IPS-18c (cell line): Measurements from ENCODE around the gene SERHL2.
"Not testable (repeated sequence)": the region's sequence is repeated elsewhere in the genome, so short reads cannot be mapped to it uniquely, and the experiment has no call there.

Experiments
- H3K4me3 ChIP-seq: 2 replicates; pipeline ENCODE4 v1.7.0; 2013; ENCODE audit warnings: low read depth, mild to moderate bottlenecking, low read length, moderate library complexity; ENCODE audit not compliant: insufficient read depth
- H3K9me3 ChIP-seq: one replicate; pipeline ENCODE4 v1.6.1; 2013; ENCODE audit warnings: mild to moderate bottlenecking, low read length, moderate library complexity; ENCODE audit not compliant: control insufficient read depth, insufficient read depth

The SERHL2 gene

GRCh38 chr22:42529435-42529834 lies 24.3 kb upstream of the SERHL2 start:
- not testable (repeated sequence) for H3K4me3 ChIP-seq, H3K9me3 ChIP-seq

DNA sequence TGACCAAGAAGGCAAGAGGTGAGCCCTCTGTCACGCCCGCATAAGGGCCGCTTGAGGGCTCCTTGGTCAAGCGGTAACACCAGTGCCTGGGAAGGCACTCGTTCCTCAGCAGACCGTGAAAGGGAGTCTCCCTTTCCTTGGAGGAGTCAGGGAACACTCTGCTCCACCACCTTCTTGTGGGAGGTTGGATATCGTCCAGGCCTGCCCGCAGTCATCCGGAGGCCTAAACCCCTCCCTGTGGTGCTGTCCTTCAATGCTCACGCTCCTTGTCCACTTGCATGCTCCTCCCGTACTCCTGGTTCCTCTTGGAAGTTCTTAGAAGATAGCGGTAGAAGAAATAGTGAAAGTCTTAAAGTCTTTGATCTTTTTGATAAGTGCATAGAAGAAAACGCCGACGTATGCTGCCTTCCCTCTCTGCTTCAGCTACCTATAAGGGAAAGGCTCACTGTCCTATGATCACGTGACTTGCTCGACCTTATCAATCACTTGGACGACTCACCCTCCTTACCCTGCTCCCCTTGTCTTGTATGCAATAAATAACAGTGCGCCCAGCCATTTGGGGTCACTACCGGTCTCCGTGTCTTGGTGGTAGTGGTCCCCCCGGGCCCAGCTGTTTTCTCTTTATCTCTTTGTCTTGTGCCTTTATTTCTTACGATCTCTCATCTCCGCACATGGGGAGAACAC lies 22.2 kb upstream of the SERHL2 start:
- not testable (repeated sequence) for H3K9me3 ChIP-seq, H3K4me3 ChIP-seq

- H3K4me3 ChIP-seq: no peak overlapping the region
- H3K9me3 ChIP-seq: no peaks in the 10 kb centered on the region
Observed at GRCh38 chr22:42533638-42533977, 20.1 kb upstream of the SERHL2 start.

DNA sequence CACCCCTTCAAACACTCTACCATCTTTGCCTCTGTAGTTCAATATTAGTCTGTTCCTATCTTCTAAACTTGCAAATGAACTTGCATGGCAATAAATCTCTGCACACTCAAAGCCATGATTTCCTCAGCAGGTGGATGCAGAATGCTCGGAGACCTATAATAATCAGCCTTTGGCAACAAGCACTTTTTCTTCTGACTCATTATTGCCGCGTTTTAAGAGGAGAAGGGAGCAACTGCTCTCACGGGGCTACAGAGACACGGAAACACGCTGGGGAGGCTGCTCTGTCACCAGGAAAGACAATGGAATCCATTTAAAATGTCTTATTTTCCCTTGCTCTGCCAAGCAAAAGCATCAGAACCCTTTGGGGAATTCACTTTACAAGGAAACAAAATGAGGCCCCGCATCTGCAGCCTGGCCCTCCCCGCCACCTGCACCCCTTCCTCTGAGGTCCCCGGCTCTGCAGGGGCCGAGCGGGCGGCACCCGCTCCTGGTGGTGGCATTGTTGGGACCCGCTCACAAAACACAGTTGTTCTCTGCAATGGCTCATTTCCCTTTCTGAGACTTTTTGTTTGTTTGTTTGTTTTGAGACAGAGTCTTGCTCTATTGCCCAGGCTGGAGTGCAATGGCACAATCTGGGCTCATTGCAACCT lies 18.5 kb upstream of the SERHL2 start:
- not testable (repeated sequence) for H3K4me3 ChIP-seq, H3K9me3 ChIP-seq

GRCh38 chr22:42536166-42536565 lies 17.6 kb upstream of the SERHL2 start:
- Histone ChIP-seq H3K4me3 (no peak overlapping the region), H3K9me3 (no peaks in the 10 kb centered on the region)

DNA sequence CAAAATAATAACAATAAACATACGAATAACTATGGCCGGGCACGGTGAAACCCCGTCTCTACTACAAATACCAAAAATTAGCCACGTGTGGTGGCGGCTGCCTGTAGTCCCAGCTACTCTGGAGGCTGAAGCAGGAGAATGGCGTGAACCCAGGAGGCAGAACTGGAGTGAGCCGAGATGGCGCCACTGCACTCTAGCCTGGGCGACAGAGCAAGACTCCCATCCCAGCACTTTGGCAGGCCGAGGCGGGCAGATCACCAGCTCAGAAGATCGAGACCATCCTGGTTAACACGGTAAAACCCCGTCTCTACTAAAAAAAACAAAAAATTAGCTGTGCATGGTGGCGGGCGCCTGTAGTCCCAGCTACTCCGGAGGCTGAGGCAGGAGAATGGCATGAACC lies 17.1 kb upstream of the SERHL2 start:
- not testable (repeated sequence) for H3K9me3 ChIP-seq, H3K4me3 ChIP-seq

DNA sequence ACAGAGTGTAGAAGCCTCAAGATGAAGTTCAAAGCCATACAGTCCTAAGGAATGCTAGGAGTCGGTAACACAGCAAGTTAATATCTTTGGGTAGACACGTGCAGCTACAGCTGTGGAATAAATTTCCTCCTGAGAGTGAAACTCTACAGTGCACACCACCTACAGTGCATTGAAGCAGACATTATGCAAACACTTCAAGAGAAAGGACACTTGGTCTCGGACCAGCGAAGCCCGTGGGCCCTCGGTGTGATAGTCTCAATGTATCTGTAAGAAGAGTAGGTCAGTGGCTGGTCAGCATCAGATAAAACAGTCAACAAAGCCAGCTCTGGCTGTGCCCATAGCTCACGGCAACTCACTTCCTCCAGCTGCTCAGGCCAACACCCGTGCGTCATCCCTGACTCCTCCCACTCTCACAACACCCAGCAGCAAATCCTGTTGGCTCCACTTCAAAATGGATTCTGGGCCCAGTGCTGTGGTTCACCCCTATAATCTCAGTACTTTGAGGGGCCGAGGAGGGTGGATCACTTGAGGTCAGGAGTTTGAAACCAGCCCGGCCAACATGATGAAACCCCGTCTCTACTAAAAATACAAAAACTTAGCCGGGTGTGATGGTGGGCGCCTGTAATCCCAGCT lies 16.4 kb upstream of the SERHL2 start:
- H3K9me3 ChIP-seq, H3K4me3 ChIP-seq: not testable (repeated sequence)

GRCh38 chr22:42539236-42539771 lies 14.5 kb upstream of the SERHL2 start:
- not testable (repeated sequence) for H3K4me3 ChIP-seq, H3K9me3 ChIP-seq

DNA sequence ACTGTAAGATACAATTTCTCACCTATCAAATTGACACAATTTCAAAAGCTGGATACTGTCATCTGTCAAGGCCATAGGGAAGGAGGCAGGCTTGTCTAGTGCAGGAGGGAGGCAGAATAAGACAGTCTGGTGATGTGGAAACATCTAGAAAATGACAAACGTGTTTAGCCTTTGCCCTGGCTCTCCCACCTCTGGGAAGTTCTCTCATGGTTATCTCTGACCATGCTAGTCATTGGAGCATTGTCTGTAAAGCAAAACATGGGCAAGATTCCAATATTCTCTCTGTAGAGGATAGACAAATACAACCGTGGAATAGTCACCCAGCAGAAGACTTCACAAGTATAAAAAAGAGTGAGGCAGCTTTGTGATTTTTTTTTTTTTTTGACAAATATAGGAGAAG lies 9.1 kb upstream of the SERHL2 start:
- H3K4me3 ChIP-seq: no peak overlapping the region
- H3K9me3 ChIP-seq: peaks cover 4% of the 10 kb centered on the region

- peaks cover 5% of the 10 kb centered on the region for H3K9me3 ChIP-seq
- H3K4me3 ChIP-seq: no peak overlapping the region
Observed at GRCh38 chr22:42547562-42547961, 6.2 kb upstream of the SERHL2 start.

DNA sequence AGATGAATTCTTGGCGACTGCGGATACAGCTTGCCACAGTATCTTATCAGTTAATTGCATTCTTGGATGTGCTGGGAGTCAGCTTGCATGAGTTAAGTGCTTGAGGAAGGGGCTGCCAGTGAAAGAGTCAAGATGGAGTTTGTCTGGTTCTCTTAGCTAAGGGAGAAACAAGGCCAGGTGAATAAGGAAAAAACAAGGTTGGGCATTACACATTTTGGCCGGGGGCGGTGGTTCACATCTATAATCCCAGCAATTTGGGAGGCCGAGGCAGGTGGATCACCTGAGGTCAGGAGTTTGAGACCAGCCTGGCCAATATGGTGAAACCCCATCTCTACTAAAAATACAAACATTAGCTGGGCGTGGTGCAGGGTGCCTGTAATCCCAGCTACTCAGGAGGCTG lies 5.6 kb upstream of the SERHL2 start:
- not testable (repeated sequence) for H3K9me3 ChIP-seq, H3K4me3 ChIP-seq

DNA sequence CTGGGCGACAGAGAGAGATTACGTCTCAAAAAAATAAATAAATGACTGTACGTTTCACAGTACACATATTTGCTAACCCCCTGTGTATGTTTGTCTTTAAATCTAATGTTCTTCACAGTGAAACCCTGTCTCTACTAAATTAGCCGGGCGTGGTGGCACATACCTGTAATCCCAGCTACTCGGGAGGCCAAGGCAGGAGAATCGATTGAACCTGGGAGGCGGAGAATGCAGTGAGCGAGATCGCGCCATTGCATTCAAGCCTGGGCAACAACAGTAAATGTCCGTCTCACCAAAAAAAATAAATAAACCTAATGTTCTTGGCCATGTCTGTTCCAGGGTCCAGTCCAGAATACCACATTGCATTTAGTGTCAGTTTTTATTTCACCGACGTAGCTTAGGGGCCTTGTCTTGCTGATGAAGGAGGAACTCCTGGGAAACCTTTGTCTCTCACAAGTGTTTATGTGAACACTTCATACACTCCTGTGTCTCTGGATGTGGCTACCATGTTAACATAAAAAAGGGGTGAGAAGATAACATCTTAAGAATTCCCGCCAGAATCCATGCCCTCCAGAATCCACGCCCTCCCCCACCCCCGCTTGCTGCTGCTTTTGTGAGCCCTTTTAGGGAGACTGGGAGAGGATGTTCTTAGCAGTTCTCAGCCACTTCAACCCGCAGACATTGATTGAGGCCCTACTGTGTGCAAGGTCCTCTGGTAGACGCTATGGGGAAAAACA lies 5.0 kb upstream of the SERHL2 start:
- Histone ChIP-seq H3K4me3 (no peak overlapping the region), H3K9me3 (peaks cover 4% of the 10 kb centered on the region)

DNA sequence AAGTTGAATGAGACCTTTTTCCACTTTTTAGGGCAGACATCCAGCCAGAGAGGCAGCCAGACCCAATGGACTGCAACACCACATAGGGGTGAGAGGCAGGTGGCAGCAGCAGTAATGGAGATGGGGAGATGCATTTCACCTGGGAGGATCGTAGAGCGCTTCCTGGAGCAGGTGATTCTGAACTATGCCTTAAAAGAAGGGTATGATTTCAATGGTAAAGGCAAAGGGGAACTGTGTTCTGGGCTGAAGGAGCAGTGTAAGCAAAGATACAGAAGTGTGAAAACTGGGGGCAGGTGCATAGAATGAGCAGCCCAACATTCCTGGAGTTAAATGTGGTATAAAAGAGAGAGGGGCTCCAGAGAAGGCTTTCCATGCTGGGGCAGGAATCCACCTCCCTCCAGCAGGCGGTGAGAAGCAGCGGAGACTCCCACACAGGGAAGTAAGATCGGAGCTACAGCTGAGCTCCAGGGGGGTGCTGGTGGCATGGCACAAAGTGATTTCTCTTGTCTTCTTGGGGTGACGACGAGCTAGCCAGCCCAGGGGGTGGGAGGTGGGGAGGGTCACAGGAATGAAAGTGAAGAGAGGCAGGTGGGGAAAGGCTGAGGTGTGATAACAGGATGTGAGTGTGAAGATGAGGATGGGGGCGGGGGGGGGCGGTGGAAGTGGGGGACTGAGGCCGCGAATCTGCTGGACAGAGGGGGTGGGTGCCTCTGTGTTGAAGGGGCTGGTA lies 4.3 kb upstream of the SERHL2 start:
- Histone ChIP-seq H3K9me3 (peaks cover 4% of the 10 kb centered on the region), H3K4me3 (no peak overlapping the region)

- H3K4me3 ChIP-seq, H3K9me3 ChIP-seq: not testable (repeated sequence)
Observed at GRCh38 chr22:42552294-42552647, 1.5 kb upstream of the SERHL2 start.

DNA sequence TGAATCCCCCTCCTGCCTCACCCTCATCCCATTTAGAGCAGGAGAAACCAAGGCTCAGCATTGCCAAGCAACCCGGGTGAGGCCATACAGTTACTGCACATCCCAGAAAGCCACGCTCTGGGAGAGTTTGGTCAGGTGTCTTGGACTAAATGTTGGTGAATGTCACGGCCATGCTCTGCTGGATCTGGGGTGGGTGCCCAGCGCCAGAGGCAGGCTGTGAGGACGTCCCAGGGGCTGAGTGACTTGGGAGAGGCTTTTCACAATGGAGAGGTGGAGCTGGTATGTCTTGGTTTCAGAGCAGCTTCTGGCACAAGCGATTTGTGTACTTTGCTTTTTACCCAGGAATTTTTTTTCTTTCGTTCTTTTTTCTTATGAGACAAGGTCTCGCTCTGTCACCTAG lies 6.6 kb downstream of the SERHL2 start:
- H3K4me3 ChIP-seq: no peak overlapping the region

GRCh38 chr22:42560781-42561180 lies 7.0 kb downstream of the SERHL2 start:
- no peaks in the 10 kb centered on the region for H3K9me3 ChIP-seq

More for the DNA sequence above, 6.6 kb downstream of the SERHL2 start:
- no peaks in the 10 kb centered on the region for H3K9me3 ChIP-seq

DNA sequence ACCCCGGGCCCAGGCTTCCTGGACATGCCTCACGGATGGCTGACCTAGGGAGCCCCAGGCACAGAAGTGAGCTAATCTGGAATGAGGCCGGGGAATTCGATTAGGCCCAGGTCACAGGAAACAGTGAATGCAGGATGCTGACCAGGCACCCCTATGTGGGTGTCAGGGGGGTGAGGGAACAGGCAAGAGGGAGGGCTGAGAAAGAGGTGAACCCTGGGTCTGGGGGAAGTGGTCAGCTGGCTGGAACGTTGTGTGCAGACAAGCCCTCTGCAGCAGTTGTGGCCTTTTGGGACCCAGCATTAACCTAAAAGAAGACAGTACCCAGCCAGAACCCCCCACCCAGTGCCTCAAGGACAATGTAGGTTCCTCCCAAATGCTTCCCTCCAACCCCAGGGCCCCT lies 8.1 kb downstream of the SERHL2 start:
- no peak overlapping the region for H3K4me3 ChIP-seq

More at GRCh38 chr22:42560781-42561180, 7.0 kb downstream of the SERHL2 start:
- no peak overlapping the region for H3K4me3 ChIP-seq

More for the DNA sequence above, 8.1 kb downstream of the SERHL2 start:
- H3K9me3 ChIP-seq: no peaks in the 10 kb centered on the region
